ENCODE results near the gene SEPTIN12. TPM values are rescaled to one million over a fixed set of nuclear protein-coding genes. Genes with fewer than 3 reads are reported as not detected.
"Not testable (repeated sequence)": the region's sequence is repeated elsewhere in the genome, so short reads cannot be mapped to it uniquely, and the experiment has no call there.

SEPTIN12 gene
- total RNA-seq, 1 donor from 2014 or later: not detected

DNA sequence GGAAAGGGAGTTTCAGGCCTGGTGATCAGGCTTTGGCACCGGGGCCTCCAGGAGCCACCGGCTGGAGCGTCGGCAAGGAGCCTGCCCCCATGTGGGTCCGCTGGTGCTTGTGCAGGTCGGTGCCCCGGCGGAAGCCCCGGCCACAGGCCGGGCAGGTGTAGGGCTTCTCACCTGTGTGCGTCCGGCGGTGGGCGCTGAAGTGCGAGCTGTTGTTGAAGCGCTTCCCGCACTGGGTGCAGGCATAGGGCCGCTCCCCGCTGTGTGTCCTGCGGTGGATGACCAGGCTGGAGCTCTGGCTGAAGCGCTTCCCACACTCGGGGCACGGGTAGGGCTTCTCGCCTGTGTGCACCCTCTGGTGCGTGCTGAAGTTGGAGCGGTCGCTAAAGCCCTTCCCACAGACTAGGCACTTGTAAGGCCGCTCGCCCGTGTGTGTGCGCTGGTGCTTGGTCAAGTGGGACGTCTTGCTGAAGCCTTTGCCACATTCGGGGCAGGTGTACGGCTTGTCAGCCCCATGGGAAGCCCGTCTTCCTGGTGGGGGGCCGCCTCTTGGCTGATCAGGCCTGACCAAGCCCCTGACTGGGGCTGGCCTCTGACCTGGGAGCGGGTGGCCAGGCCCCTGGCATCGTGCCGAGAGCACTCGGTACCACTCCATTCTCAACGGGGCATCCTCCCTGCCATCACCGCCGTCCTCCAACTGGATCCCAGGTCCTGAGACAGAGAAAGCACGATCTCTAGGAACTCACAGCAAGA, 35.6 kb downstream of the SEPTIN12 start:
- no peak for ATAC-seq

DNA sequence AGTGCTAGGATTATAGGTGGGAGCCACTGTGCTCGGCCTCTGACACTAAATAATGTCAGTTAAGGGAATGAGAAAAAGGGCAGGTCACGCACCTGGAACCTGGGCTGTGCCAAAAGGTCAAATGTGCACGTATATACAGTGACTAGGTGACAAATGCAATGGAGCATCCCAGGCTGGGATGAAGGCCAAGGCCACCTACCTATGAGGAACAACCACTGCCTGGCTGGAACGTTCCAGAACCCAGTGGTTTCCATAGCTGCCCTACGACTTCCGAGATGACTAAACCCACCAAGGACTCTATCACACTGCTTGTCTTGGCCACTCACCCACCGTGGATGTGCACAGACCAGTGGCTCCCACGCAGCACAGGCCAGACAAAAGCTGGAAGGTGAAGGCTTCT, 37.2 kb downstream of the SEPTIN12 start:
- no peak for ATAC-seq

DNA sequence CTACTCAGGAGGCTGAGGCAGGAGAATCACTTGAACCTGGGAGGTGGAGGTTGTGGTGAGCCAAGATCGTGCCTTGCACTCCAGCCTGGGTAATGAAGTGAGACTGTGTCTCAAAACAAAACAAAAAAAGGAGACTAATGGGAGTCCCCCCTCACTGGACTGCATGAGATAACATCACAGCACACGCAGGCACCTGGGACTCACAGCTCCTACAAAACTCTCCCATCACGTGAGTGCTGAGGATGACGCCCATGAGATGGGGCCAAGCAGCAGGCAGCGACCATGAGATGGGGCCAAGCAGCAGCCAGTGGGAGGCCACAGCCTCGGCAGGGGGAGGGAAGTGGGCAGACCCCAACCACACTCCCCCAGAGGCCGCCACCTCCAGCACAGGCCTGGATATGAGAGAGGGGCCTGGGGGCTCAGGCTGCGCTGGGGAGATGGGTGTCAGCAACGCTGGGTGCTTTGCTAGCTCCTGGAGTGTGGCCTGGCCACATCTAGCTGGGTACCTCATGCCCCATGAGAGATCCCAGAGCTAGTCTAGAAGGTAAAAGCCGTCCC, 38.4 kb downstream of the SEPTIN12 start:
- no peak for ATAC-seq

DNA sequence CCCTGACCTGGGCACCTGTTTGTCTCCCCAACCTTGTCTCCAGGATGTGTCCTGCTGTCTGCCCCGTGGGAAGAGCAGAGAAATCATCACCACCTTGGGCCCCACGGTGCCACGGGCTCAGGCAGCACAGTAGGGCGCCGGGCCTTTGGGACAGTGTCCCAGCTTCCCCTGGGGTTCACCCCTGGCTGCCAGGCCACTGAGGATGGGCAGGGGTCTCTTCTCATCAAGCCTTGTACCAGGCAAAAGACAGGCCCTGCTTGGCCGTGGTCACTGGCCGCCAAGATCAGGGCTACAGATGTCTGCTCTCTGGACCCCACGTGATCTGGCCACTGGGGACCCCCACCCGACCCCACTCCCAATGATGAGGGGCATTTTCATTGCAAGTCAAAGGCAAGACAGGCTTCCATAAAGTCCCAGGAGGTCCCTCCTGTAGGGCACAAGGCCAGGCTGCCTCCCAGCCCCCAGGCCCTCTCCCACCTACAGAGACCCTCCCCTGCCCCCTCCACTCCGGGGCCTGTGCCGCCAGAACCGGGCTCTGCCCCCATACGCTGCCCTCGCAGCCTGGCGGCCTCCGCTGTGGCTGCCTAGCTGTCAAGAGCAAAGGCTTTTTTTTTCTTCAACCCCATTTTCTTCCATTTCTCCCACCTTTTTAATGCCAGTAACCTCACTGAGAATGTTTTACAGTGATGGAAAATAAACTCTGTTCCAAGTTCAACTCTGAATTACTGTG, 39.3 kb downstream of the SEPTIN12 start:
- no peak for ATAC-seq

DNA sequence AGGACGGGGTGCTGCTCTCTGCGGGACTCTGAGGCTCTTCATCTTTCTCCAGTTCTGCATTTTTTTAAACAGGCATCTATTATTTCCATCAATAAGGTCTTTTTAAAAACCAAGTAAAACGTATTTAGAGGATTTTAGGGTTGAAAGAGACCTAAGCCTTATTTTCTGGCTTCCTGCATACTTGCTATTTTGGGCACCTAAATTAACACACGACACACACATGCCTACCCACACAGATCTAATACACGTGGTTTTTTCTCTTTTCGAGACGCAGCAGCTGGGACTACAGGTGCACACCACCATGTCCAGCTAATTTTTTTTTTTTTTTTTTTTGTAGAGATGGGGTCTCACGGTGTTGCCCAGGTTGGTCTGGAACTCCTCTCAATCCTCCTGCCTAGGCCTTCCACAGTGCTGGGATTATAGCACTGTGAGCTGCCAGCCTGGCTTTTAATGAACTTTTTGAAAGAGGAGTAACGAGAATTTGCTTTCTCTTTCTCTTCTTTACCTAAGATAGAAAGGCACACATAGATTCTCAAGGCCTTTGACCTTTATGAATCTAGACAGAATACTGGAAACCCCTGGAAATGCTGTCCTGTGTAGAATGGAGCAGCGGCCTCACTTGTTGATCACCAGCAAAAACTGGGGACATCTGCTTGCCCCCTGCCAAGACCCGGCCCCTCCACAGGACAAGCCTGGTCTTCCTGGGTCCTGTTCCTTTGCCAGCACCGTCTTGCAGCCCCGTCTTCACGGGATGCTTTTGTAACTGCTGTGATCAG, 40.1 kb downstream of the SEPTIN12 start:
- no peak for ATAC-seq

DNA sequence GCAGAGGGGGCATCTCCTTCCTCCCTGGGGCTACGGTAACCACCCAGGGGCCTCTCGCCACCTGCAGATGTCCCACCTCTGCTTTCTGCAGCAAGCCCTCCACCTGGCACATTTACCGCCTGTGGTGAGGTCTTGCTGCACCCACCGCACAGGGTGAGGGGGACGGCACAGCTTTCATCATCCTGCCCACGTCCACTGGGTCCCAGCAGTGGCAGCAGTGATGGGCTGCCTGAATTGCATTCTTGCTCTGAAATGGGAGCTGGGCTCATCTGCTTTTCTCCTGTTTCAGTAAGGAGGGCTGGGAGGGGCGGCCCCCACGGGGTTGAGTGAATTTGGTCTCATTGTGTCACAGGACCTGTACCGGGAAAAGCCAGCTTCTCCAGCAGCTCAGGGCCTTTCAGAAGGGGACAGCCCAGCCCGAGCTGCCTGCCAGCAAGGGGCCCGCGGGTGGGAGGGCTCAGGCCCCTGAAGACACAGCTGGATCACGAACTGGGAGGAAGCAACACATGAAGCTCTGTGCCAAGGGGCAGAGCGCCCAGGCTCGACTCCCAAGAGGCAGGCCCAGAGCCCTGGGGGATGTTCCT, 41.1 kb downstream of the SEPTIN12 start:
- no peak for ATAC-seq

DNA sequence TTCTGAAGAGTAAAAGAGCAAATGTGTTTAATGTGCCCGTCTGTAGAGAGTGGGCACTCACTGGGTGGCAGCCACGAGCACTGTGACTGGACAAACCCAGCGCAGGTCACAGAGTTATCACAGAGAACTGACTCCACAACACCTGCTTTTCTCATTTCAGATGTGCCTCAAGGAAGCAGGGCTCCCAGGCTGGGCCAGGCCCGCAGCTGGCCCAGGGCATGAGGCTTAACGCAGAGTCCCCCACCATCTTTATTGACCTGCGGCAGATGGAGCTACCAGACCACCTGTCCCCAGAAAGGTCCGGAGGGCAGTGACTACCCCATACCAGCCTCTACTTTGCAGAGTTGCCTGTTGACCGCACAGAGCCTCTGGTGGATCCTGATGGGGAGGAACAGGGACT, 41.9 kb downstream of the SEPTIN12 start:
- ATAC-seq: no peak

DNA sequence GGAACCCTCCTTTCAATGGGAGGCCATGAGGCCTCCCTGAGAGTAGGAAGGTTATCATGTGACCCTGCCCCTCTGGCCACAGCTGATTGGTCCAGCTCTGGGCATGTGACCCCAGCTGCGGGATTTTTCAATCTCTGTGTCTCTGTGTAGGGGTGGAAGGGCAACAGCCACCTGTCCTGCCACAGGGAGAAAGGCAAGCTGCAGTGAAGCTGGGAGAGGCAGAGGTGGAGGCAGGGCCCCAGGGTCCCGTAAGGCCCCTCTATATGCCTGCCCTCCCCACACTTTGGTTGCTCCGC, 42.9 kb downstream of the SEPTIN12 start:
- no peak for ATAC-seq

DNA sequence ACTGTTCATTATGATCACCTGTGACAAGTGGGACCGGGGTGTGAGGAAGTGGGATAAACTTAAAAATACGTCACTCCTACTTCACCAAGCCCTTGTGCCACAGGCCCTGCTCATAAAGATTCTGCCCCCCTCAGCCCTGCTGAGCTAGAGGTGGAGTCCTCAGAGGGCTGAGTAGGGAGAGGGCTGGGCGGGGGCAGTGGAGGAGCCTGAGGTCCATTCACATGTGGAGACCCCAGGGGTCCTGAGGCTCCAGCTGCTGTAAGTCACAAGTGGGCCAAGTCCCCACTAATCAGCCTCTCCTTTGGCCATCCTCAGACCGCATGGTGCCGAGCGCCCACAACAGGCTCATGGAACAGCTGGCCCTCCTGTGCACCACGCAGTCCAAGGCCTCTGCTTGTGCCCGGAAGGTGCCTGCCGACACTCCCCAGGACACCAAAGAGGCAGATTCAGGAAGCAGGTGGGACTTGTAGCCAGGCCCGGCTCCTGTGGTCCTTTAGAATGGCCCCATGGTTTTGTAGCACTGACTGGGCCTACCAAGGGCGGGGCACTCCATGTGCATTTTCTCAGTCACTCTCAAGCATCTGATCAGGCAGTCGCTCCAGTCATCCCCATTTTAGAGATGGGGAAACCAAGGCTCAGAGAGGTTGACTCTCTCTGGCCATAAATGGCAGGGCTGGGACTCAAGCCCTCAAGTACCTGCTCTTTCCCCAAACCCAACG, 43.4 kb downstream of the SEPTIN12 start:
- no peak for ATAC-seq

DNA sequence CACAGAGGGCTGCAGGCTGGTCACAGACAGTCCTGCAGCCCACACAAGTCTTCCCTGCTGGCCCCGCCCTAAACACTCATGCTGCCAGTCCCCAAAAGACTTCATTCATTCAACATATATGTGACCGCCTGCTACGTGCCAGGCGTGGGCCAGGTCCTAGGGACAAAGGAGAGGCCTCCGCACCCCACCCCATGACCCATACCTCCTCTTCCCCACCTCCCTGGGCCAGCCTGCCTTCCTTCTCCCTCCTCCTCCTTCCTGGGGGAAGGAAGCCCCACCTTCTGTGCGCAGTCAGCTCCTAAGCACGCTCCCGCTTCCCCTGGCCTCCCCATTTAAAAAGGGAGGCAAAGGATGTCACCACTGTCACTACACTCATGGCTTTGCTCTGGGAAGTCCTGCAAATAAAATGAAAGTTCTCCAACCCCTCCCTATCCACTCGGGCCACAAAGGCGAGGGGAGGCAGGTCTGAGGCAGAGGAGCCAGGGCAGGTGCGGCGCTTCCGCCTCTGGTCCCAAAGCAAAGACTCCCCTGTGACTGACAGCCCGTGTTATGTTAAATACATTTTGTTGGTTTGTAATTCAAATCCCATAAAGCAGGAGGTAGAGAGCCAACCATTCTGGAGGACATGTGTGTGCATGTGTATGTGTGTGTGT, 44.8 kb downstream of the SEPTIN12 start:
- ATAC-seq: peak; percentile 88

DNA sequence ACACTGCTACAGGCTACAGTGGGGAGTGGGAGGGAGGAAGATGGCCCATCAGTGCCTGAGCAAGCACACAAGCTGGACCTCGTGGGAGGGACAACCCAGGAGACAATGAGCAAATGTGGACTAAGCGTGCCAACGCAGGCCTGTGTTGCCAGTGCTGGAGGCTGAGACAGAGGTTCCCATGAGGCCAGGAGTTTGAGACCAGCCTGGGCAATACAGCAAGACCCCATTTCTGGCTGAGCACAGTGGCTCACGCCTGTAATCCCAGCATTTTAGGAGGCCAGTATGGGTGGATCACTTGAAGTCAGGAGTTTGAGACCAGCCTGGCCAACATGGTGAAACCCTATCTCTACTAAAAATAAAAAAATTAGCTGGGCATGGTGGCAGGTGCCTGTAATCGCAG, 49.8 kb downstream of the SEPTIN12 start:
- ATAC-seq: not testable (repeated sequence)

DNA sequence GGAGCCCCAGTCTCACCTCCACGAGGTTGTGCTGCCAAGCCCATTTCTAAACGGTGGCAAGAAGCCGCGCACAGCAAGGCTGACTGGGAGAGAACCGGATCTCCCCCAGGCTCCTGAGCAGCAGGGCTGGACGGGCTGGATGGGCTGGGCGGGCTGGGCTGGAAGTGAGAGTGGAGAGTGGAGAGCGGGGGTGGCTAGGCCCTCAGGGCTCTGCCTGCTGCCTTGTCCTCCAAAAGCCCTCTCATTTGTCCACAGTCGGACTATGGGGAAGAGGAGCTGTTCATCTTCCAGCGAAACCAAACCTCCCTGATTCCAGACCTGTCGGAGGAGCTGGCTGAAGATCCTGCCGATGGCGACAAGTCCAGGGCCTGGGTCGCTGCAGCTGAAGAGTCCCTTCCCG, 50.6 kb downstream of the SEPTIN12 start:
- ATAC-seq: no peak

DNA sequence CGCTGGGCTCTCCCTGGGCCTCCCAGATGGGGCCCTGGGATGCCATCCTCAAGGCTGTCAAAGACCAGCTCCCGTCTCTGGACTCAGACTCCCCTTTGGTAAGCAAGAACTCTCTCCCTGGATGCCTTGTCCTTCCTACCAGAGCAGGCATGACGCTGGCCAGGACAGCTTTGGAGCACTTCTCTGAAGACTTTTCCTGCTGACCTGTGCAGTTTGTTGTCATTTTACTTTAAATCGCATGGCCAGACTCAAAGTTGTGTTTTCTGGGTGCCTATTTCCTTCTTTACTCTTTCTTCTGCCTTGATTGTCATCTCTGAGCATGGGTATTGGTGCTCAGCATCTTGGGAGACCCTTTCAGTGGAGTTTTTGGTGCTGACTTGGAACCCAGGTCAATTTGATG, 51.6 kb downstream of the SEPTIN12 start:
- no peak for ATAC-seq

DNA sequence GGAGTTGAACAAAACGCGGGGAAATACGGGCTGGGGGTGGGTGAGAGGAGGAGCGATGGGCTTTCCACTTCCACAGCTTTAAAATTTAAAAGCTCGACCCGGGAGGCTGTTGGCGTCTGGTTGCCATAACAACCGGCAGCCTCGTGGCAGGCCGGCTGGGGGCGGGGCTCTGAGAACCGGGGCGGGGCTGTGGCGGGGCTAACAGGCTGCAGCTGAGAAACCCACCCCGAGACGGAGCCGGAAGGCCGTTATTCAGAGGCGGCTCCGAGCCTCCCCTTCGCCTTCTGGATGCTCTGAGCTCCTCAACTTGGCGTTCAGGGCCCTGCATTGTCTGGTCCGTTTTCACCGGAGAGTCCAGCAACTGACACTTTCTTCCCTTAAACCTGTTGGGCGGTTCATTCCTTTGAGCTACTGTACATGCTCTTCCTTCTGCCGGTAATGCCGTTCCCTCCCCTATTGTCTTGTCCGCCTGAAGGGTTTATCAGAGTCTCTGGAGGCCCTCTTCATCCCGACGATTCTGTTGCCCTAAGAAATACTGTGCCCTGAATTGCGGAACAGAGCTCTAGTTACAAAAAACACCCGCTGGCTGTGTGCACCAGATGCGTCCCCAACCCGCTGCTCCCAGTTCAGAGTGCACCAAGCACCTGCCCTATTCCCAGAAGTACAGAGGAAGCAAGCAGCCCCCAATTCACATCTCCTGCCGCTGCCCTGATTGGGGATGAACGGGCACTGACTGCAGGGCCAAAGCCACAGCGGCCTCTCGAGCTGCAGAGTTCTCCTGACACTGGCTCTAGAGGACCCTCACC, 53.2 kb downstream of the SEPTIN12 start:
- peak; percentile 68 for ATAC-seq

DNA sequence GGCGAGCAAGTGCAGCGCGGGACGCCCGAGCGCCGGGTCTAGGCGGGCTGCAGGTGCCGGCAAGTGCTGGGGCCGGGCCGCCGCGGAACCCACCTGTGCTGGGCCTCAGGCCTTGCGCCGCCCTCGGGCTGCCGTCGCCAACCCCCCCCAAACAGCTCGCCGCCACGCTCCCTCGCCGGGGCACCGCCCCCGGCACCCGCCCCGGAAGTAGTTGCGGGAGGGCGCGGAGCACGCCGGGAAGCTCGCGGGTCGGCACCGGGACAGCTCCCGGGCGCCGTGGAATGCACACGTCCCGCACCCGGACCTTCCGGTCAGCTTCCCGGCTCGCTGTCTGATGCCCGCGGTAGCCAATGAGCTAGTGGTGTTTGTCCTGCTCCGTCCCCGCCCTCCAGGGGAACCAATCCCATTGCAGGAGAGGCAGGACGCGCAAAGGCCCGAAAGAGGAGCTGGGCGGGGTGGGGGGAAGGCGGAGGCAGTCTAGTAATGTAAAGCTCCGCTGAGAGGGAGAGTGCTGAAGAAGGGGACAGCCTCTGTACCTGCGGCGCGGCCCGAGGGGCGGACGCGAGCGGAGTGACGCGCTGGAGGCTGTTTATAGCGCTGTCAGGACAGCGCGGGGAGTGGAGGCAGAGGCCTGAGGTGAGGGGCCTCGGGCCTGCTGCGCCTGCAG, 53.9 kb downstream of the SEPTIN12 start, which contains the start of the genes ANKS3 and DNAAF8:
TSS of gene ANKS3 (minus strand) at position 209 of the 667 bp plus-strand sequence. CDS start 4,122 bp downstream, outside the sequence.
TSS of gene DNAAF8 (plus strand) at position 475 of the 667 bp plus-strand sequence. CDS start 1,978 bp downstream, outside the sequence.
- peak; percentile 97 for ATAC-seq

DNA sequence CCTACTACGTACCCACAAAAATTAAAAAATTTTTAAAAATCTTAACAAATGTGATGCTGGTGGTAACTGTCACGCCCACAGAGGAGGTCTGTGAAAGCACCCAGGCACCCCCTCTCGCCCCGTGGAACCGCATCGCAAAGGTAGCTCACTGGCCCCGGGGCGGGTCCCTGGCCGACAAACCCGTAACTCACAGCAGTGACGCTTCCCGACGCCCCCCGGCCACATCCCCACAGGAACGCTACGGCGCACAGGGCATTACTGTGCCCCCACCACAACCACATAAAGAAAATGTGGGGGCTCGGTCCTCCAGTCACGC, 54.4 kb downstream of the SEPTIN12 start:
- ATAC-seq: peak; percentile 4

DNA sequence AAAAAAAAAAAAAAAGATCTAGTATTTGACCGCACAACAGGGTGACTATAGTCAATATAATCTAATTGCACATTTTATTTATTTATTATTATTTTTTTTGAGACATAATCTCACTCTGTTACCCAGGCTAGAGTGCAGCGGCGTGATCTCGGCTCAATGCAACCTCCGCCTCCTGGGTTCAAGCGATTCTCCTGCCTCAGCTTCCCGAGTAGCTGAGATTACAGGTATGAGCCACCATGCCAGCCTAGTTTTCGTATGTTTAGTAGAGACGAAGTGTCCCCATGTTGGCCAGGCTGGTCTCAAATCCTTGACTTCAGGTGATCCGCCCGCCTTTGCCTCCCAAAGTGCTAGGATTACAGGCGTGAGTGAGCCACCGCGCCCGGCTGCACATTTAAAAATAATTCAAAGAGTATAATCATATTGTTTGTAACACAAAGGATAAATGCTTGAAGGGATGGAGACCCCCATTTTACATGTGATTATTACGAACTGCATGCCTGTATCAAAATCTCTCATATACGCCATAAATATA, 54.9 kb downstream of the SEPTIN12 start:
- ATAC-seq: no peak

DNA sequence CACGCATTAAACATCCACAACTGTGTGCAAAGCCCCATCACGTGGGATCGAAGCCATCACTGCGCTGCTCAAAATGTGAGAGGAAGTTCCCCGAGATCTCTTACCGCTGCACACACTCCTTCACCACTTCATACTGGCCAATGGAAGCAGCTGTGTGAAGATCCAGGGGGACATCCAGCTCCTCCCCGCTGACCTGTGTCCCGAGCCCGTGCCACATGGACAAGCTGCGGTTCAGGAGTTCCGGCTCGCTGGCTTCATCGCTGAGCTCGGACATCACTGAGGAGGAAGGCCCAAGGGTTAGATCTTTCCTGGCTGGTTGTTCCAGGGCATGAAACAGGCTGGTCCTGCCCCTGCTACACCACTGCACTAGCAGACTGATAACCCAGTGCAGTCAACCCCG, 58.3 kb downstream of the SEPTIN12 start:
- no peak for ATAC-seq

DNA sequence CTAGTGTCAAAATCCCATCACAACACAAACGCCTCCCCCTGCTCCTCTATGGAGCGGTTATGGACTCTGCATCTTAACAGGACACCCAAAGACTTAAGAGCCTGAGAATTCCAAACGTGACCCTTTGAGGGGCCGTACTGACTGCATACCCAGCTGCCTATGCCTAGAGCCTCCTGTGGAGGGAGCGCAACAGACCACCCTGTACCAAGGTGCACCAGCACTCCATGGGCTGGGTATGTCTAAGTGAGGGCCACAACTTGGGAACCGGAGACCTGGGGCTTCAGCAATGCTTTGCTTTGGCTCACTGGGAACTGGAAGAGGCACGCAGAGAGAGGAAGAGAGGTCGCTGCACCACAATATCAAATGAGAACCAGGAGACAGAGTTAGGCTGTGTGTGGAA, 59.5 kb downstream of the SEPTIN12 start:
- ATAC-seq: no peak
